GM12874 (cell line): ENCODE results near the gene CTSD.

Experiments used
- TF ChIP-seq, protein P1 (sequence below): IDR thresholded peaks from 2 replicates; pipeline ENCODE4 v1.5.1; 2011; ENCODE audit warnings: low read depth, mild to moderate bottlenecking, control low read depth, low read length, moderate library complexity; ENCODE audit not compliant: insufficient read depth

The CTSD gene

DNA sequence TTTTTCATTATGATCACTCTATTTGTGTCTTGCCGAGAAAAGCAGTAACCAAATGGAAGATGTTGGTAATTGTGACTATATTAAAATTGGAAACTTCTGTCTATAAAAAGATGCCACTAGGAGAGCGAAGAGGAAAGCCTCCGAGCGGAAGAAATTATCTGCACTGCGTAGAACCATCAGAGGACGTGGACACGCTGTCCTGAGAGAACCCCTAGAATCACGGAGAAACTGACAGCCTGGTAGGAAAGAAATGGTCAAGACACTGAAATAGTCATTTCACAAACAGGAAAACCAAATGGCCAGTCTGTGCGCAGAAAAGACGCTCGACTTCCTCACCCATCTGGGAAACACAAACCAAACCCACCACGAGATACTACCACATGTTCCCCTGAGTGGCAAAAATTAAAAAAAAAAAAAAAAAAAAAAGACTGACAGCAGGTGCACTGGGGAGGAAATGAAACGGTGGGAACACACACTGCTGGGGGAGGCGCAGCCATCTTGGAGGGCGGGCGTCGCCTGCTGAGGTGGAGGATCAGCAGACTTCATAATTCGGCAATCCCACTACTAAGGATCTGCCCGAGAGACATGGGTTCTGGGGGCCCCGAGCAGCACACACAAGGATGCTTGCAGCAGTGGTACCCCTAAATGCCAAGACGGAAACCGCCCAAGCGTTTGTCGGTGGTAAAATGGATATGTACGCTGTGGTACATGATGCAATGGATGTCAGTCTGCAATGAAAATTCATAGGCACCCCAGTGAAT lies 34.6 kb downstream of the CTSD start:
- TF ChIP-seq, protein P1, sequence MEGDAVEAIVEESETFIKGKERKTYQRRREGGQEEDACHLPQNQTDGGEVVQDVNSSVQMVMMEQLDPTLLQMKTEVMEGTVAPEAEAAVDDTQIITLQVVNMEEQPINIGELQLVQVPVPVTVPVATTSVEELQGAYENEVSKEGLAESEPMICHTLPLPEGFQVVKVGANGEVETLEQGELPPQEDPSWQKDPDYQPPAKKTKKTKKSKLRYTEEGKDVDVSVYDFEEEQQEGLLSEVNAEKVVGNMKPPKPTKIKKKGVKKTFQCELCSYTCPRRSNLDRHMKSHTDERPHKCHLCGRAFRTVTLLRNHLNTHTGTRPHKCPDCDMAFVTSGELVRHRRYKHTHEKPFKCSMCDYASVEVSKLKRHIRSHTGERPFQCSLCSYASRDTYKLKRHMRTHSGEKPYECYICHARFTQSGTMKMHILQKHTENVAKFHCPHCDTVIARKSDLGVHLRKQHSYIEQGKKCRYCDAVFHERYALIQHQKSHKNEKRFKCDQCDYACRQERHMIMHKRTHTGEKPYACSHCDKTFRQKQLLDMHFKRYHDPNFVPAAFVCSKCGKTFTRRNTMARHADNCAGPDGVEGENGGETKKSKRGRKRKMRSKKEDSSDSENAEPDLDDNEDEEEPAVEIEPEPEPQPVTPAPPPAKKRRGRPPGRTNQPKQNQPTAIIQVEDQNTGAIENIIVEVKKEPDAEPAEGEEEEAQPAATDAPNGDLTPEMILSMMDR, result no peak

DNA sequence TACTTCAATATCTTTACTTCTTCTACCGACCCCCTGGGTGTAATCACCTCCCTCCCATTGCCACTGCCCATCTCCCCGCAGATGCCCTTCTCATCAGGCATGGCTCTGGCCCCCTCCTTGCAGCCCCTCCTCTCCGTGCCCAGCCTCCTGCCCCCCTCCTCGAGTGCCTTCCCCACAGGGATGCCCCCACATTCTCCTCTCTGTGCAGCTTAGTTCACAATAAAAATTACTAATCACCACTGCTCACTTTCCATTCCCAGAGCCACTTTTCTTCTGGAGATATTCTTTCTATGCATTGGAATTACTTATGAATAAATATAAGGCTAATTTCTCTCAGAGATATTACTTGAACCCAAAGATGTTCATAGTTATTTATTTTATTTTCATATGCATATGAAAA lies 35.4 kb downstream of the CTSD start:
- TF ChIP-seq, protein P1, result no peak

DNA sequence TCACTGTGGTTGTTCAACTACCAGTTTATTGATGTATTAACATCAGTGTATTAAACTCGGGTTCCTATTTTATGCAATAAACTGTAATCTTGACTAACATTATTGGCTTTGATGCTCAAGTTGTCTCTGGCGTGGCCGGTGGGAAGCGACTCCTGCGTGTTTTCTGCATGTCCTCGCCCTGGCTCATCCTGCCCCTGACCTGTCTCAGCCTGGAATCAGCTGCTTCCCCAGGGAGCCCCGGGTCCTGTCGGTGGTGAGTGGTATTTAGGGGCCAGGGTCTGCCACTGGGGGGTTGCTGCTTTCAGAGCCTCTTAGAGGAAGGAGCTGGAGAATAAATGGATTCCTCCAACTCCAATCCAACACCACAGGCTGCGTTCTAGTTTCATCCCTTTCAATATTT lies 35.9 kb downstream of the CTSD start:
- TF ChIP-seq, protein P1, result no peak

DNA sequence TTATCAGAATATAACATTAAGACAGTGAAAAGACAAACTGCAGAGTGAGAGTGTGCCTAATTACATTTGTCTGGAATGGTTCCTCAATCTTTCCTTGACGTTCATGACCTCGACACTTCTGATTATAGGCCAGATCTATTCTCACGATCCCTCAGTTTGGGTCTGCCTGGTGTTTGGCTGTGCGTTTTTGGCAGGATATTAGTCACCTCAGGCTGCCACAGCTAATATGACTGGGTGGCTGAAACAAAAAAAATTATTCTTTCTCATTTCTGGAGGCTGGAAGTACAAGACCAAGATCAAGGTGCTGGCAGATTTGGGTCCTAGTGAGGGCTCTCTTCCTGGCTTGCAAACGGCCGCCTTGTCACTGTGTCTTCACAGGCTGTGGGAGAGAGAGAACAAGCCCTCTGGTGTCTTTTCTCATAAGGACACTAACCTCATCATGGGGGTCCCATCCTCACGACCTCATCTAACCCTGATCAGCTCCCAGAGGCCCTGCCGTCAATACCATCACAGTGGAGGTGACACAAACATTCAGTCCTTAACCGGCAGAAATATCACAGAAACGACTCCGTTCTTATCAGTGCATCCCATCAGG lies 36.5 kb downstream of the CTSD start:
- TF ChIP-seq, protein P1, result no peak

DNA sequence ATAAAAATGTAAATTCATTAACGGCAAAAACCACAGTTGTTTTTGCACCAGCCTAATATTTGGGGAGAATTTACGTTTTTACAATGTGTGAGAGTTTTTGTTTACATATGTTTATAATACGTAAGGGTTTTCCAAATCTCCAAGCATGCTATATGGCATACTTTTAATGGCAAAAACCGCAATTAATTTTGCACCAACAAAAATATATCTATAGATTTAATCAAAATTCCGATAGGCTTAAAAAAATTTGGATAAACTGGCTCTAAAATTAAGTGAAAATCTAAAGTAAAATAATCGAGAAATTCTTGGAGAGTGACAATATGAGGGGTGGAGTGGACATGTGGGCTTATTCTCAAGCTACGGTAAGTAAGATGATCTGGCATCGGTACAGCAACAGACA lies 43.9 kb downstream of the CTSD start:
- TF ChIP-seq, protein P1, result no peak

DNA sequence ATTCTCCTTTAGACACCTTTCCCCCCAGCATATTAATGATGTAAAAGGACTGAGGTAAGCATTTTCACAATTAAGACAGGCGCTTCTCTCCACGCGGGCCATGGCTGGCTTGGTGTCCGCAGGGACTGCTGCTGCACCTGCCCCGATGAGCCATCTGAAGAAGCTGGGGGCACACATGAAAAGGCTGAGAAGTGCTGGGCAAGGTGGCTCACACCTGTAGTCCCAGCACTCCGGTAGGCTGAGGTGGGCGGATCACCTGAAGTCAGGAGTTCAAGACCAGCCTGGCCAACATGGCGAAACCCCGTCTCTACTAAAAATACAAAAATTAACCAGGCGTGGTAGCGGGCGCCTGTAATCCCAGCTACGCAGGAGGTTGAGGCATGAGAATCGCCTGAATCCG lies 45.4 kb downstream of the CTSD start:
- TF ChIP-seq, protein P1, result no peak

DNA sequence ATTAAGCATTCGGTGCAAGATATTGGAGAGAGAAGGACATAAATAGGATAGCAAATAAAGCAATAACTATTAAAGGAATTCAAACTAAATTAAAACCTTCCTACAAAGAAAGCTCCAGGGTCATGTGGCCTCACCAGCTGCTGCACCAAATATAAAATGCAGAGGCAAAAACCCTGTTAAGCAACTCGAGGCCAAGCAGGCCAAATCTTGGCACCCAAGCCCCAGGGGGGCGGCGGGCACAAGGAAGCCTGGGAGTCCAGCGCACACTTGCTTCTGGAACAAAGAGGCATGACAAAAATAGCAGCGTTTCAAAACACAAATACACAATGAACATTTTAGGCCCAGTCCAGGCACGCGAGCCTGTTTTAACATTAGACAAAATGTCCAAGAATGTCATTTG lies 46.0 kb downstream of the CTSD start:
- TF ChIP-seq, protein P1, result no peak
